NCI-H524 treated with DMSO at 0.1 percent for 48 hours (cell line): ENCODE measurements around the gene ESRRB.

Experiments used
- DNase-seq: peaks from one replicate; lab custom pipeline; 2025; lab: John Stamatoyannopoulos, UW

ESRRB gene

GRCh38 chr14:76541594-76542219 lies 165.8 kb downstream of the ESRRB start:
- no peak for DNase-seq

GRCh38 chr14:76546426-76547221 lies 170.7 kb downstream of the ESRRB start:
- peak; percentile 78 for DNase-seq

- no peak for DNase-seq
These were observed 171.9 kb downstream of the ESRRB start for GRCh38 chr14:76547831-76548230.

- no peak for DNase-seq
These were observed 174.6 kb downstream of the ESRRB start for GRCh38 chr14:76550534-76550933.

GRCh38 chr14:76551116-76551515 lies 175.2 kb downstream of the ESRRB start:
- DNase-seq: no peak
